Activated T-cell treated with anti-CD3 and anti-CD28 coated beads, Interleukin-2, amount 50 U/mL, for 4 hours (primary cell): ENCODE measurements around the gene DTYMK. TPM values are rescaled to one million over a fixed set of nuclear protein-coding genes. Genes with fewer than 3 reads are reported as not detected.
"Not testable (repeated sequence)": the region's sequence is repeated elsewhere in the genome, so short reads cannot be mapped to it uniquely, and the experiment has no call there.

ENCODE experiments used
- ATAC-seq, 2 donors: fragments of 200-7000 bp; cut with Tn5 transposase; one replicate each; pipeline ENCODE4 v1.10.0; 2021
- DNase-seq: peaks from one replicate; pipeline ENCODE4 v3.0.0-alpha.2; 2020
- H3K27me3 Mint-ChIP-seq: one replicate; pipeline ENCODE4 v1.8.0; 2021; ENCODE audit warnings: low read depth, mixed read lengths
- H3K36me3 Mint-ChIP-seq: one replicate; pipeline ENCODE4 v1.8.0; 2022; ENCODE audit warnings: mixed read lengths; ENCODE audit not compliant: insufficient read depth
- H3K4me1 Mint-ChIP-seq: one replicate; pipeline ENCODE4 v1.8.0; 2021; ENCODE audit warnings: low read depth, mixed read lengths
- H3K4me3 Mint-ChIP-seq: one replicate; pipeline ENCODE4 v1.8.0; 2021; ENCODE audit warnings: mild to moderate bottlenecking, moderate library complexity, mixed read lengths
- H3K9me3 Mint-ChIP-seq: one replicate; pipeline ENCODE4 v1.8.0; 2021; ENCODE audit warnings: mixed read lengths
- total RNA-seq, 3 donors: library from RNA; stranded (reverse); gene quantifications; one replicate each; pipeline ENCODE4 v1.2.1, GENCODE V29; 2021

The DTYMK gene
- total RNA-seq, 3 donors from 2014 or later, result 89.5 to 110 (median 94.9) TPM

- Mint-ChIP-seq H3K9me3 (no peaks in the 10 kb centered on the region), H3K4me3 (no peak overlapping the region), H3K27me3 (no peaks in the 10 kb centered on the region), H3K36me3 (peaks cover 14% of the 10 kb centered on the region), H3K4me1 (peaks cover 1% of the 10 kb centered on the region)
- DNase-seq (no peak), ATAC-seq (no peak)
These were observed 15.0 kb downstream of the DTYMK start for GRCh38 chr2:241671457-241672240.

DNA sequence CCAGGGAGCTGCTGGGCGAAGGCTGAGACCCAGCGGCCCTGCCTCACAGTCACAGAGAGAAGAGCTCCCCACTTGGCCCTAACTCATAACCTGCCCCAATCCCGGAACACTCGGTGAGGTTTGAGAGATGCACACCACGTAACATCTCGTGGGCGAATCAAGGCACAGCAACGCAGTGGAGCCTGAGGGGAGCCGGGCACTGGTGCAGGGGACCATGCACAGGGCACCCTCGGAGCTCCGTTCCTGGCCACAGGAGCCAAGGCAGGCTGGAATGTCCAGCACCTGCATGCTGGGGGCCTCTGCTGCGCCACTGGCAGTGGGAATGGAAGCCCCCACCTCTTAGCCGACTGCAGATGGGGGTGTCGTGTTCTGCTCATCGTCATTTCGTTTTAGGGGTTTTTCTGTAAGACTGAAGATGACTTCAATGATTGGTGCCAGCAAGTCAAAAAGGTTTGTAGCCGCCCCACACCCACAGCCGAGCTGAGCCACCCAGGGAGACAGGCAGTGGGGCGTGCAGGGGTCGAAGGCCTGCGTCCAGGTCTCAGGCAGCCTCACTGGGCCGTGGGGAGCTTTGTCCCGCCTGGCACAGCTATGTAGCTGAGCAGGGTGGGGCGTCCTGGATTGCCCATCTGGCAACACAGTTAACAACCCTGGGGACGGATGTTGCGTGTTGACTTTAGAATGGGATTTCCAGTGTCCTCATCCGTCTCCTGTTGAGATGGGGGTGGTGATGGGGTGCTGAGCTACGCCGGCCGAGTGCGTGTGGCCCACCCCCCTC is 16.1 kb downstream of the DTYMK start:
- H3K9me3 Mint-ChIP-seq, result no peaks in the 10 kb centered on the region
- no peak for DNase-seq
- no peak for ATAC-seq
- H3K4me1 Mint-ChIP-seq, result peaks cover 1% of the 10 kb centered on the region
- peaks cover 17% of the 10 kb centered on the region for H3K36me3 Mint-ChIP-seq
- no peaks in the 10 kb centered on the region for H3K27me3 Mint-ChIP-seq
- H3K4me3 Mint-ChIP-seq, result no peak overlapping the region

DNA sequence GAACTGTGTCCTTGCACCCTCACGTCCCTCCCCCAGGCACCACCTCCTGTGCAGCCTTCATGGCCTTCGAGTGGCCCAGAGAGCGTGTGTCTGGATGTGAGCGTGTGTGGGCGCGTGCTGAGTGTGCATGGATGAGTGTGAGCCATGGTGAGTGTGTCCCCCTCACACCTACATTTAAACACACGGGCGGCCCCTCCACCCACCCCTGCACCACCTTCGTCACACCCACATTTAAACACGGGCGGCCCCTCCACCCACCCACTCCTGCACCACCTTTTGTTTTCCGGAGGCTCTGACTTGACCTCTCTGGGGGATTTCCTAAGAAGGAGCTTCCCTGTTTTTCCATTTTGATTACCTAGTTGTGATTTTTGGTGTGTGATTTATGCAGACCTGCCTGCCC is 17.8 kb downstream of the DTYMK start:
- no peaks in the 10 kb centered on the region for H3K9me3 Mint-ChIP-seq
- ATAC-seq, result no peak
- no peak overlapping the region for H3K4me3 Mint-ChIP-seq
- H3K27me3 Mint-ChIP-seq, result no peaks in the 10 kb centered on the region
- no peak for DNase-seq
- H3K36me3 Mint-ChIP-seq, result peaks cover 17% of the 10 kb centered on the region
- H3K4me1 Mint-ChIP-seq, result peaks cover 7% of the 10 kb centered on the region

GRCh38 chr2:241668354-241668753 is 18.3 kb downstream of the DTYMK start:
- Mint-ChIP-seq H3K4me1 (peaks cover 5% of the 10 kb centered on the region), H3K36me3 (peaks cover 17% of the 10 kb centered on the region), H3K27me3 (no peaks in the 10 kb centered on the region), H3K4me3 (no peak overlapping the region), H3K9me3 (no peaks in the 10 kb centered on the region)
- no peak for DNase-seq
- no peak for ATAC-seq

GRCh38 chr2:241666627-241667400 is 19.8 kb downstream of the DTYMK start:
- Mint-ChIP-seq H3K4me3 (no peak overlapping the region), H3K36me3 (peaks cover 17% of the 10 kb centered on the region), H3K9me3 (no peaks in the 10 kb centered on the region), H3K27me3 (no peaks in the 10 kb centered on the region), H3K4me1 (peaks cover 5% of the 10 kb centered on the region)
- ATAC-seq (no peak), DNase-seq (no peak)

- Mint-ChIP-seq H3K27me3 (no peaks in the 10 kb centered on the region), H3K36me3 (peaks cover 19% of the 10 kb centered on the region), H3K4me3 (no peak overlapping the region), H3K9me3 (no peaks in the 10 kb centered on the region), H3K4me1 (peaks cover 5% of the 10 kb centered on the region)
- DNase-seq (no peak), ATAC-seq (no peak)
These were observed 20.7 kb downstream of the DTYMK start for GRCh38 chr2:241665731-241666440.

GRCh38 chr2:241662731-241663130 is 23.9 kb downstream of the DTYMK start:
- DNase-seq, result not testable (repeated sequence)

DNA sequence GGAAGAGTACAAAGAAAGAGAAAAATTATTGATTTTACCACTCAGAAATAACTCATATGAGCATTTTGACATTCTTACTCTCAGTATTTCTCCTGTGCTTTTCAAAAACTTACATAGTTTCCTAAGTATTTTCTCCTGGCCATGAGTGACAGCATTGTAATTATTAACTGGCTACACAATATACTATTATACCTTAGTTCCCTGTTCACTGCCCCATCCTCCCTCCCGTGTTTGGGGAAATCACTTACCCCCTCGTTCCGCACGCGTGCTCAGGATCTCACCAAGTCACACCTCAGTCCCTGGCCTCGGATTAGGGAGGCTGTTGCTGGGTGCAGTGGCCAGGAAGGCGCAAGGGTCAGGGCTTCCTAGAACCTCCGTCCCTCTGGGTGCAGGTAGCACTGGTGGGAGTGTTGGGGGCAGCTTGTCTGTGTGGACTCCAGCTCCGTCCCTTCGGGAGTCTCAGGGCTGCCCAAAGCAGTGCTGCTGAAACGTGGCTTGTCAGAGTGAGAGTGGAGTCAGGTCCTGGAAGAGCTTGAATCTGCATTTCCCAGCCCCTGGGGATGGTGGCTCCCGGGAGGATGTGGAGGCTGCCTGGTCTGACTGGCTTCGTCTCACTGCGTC is 25.9 kb downstream of the DTYMK start:
- H3K4me1 Mint-ChIP-seq, result peaks cover 5% of the 10 kb centered on the region
- no peaks in the 10 kb centered on the region for H3K27me3 Mint-ChIP-seq
- DNase-seq (no peak), ATAC-seq (no peak)
- no peaks in the 10 kb centered on the region for H3K9me3 Mint-ChIP-seq
- no peak overlapping the region for H3K4me3 Mint-ChIP-seq
- H3K36me3 Mint-ChIP-seq, result peaks cover 24% of the 10 kb centered on the region

More at GRCh38 chr2:241662731-241663130, 23.9 kb downstream of the DTYMK start:
- H3K36me3 Mint-ChIP-seq, result peaks cover 25% of the 10 kb centered on the region
- H3K4me1 Mint-ChIP-seq, H3K27me3 Mint-ChIP-seq, H3K9me3 Mint-ChIP-seq, ATAC-seq, H3K4me3 Mint-ChIP-seq: not testable (repeated sequence)

GRCh38 chr2:241659150-241659739 is 27.4 kb downstream of the DTYMK start:
- Mint-ChIP-seq H3K4me1 (no peaks in the 10 kb centered on the region), H3K36me3 (peaks cover 34% of the 10 kb centered on the region), H3K27me3 (no peaks in the 10 kb centered on the region), H3K9me3 (no peaks in the 10 kb centered on the region), H3K4me3 (no peak overlapping the region)
- peak; percentile 23 for DNase-seq
- peak in 1 of 2 donors; percentile 35 for ATAC-seq

DNA sequence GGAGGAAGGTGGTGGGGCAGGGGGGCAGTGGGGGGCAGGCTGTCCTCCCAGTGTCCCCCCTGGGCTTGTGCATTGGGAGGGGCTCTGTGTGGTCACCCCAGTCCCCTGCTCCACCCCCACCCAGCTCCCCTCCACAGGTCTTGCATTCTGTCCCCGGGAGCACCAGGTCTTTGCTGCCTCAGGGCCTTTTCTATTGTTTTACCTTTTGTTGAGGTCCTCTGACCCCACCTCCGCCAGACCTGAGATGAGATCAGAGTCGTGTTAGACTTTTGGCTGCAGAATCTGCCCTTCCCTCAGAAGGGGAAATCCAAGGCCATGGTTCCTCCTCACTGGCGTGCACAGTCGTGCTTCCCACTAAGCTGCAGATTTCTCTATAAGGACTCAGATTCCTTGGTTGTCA is 28.3 kb downstream of the DTYMK start:
- no peak overlapping the region for H3K4me3 Mint-ChIP-seq
- peaks cover 34% of the 10 kb centered on the region for H3K36me3 Mint-ChIP-seq
- no peaks in the 10 kb centered on the region for H3K4me1 Mint-ChIP-seq
- ATAC-seq, result no peak
- H3K9me3 Mint-ChIP-seq, result no peaks in the 10 kb centered on the region
- H3K27me3 Mint-ChIP-seq, result no peaks in the 10 kb centered on the region
- DNase-seq, result no peak

DNA sequence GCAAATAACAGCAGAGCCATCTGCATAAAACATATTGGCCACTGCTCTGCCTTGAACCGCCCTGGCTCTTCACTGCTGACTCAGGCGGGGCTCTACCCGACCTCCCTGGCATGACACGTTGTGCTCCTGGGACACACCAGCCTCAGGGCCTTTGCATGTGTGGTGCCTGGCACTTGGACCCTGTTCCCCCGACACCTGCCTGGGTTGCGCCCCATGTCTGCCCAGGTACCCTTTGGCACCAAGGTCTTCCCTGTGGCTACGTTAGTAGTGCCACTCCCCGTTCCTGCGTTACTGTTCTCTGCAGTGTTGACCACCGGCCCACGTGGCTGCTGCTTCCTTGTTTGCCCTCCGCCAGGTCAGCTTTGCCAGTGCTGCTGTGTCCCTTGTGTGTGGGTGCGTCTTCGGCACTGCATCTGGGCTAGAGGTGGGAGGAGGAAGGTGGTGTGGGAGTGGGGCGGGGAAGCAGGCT is 28.8 kb downstream of the DTYMK start:
- Mint-ChIP-seq H3K4me3 (no peak overlapping the region), H3K36me3 (peaks cover 34% of the 10 kb centered on the region), H3K4me1 (no peaks in the 10 kb centered on the region), H3K27me3 (no peaks in the 10 kb centered on the region), H3K9me3 (no peaks in the 10 kb centered on the region)
- no peak for ATAC-seq
- no peak for DNase-seq

GRCh38 chr2:241656190-241656741 is 30.3 kb downstream of the DTYMK start:
- ATAC-seq (no peak), DNase-seq (no peak)
- Mint-ChIP-seq H3K36me3 (peaks cover 45% of the 10 kb centered on the region), H3K27me3 (no peaks in the 10 kb centered on the region), H3K4me3 (no peak overlapping the region), H3K9me3 (no peaks in the 10 kb centered on the region), H3K4me1 (no peaks in the 10 kb centered on the region)
